GM12872 (cell line): ENCODE results near the gene ASZ1.

Experiments used
- CTCF ChIP-seq: IDR thresholded peaks from 3 replicates; pipeline ENCODE4 v1.5.1; 2011; ENCODE audit warnings: low read depth, mild to moderate bottlenecking, low read length, moderate library complexity; ENCODE audit not compliant: insufficient read depth

The ASZ1 gene

DNA sequence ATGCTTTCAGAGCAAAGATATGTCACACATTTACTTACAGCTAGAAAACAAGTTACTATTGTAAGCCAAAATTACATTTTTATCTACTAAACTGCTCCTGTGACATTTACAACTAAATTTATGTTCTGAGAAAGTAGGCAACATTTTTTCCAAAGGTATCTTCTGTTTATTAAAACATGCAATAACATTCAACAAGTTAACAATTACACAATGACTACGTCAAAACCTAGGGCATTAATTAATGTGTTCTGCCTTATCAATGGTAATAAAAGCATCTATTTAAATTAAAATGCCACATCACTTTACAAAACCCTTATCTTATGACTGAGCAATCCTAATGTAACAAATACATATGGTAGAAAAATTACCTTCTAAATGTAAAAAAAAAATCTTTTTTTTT lies 14.9 kb downstream of the ASZ1 start:
- no peak for TF ChIP-seq CTCF

- TF ChIP-seq CTCF: no peak
These were observed 15.8 kb downstream of the ASZ1 start for GRCh38 chr7:117411539-117411938.

GRCh38 chr7:117408831-117409230 lies 18.5 kb downstream of the ASZ1 start:
- no peak for TF ChIP-seq CTCF

DNA sequence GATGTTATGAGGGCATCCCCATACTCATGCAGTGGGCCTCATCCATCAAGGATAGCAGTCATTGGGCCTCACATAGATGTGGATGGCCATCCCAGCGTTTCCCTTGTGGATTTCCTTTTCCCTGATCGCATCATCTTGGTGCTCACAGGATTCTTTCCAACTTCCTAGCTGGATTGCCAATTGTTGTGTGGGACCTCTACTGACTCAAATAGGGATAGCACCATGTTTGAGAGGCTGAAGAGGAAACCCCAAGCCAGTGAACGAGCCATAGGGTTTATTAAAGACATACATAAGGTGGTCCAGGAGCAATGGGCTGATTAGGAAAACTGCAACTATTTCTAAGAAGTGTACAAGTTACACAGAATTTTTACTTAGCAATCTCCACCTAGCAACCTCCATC lies 21.8 kb downstream of the ASZ1 start:
- 0 out of 3 replicates have a peak, but pooled peaks have one; percentile 9 for TF ChIP-seq CTCF

DNA sequence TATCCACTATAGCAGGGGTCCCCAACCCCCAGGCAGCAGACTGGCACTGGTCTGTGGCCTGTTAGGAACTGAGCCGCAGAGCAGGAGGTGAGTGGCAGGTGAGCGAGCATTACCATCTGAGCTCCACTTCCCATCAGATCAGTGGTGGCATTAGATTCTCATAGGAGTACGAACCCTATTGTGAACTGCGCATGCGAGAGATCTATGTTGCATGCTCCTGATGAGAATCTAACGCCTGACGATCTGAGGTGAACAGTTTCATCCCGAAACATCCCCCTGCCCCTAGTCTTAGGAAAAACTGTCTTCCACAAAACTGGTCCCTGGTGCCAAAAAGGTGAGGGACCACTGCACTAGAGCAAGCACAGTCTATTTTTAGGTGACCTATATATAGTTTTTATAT lies 23.6 kb downstream of the ASZ1 start:
- TF ChIP-seq CTCF: no peak

- no peak for TF ChIP-seq CTCF
These were observed 25.2 kb downstream of the ASZ1 start for GRCh38 chr7:117402109-117402508.

GRCh38 chr7:117401293-117402002 lies 25.8 kb downstream of the ASZ1 start:
- peak; percentile 43; the same call in 2 of the 3 replicates for TF ChIP-seq CTCF
